Frontal cortex (tissue), 4 donors: Measurements from ENCODE around the gene ZHX3. TPM values are rescaled to one million over a fixed set of nuclear protein-coding genes. Genes with fewer than 3 reads are reported as not detected.
A peak's percentile ranks its signal among the peaks of the same experiment; 100 is the strongest.
"Not testable (repeated sequence)": the region's sequence is repeated elsewhere in the genome, so short reads cannot be mapped to it uniquely, and the experiment has no call there.

ENCODE experiments used
- DNase-seq, 2 donors: peaks; one replicate each; pipeline ENCODE4 v3.0.0; 2012; ENCODE audit warnings: low spot score in 2 of 2
- FAIRE-seq: peaks from 2 replicates; lab custom pipeline; 2012; peaks lifted over from hg19 to GRCh38; lab: Jason Lieb, UNC
- small RNA-seq: library from RNA; depleted of rRNA; stranded (forward); fragments of <200 nt; gene quantifications from one replicate; pipeline ENCODE3, GENCODE V24; 2014
- total RNA-seq: library from RNA; depleted of rRNA; stranded (reverse); fragments of >200 nt; gene quantifications from one replicate; pipeline ENCODE4 v1.2.3, GENCODE V29; 2014
- donor health status: control.
- donor health status: control.
- donor health status: control.

Gene ZHX3
- total RNA-seq, 1 donor from 2014 or later = 14.3 TPM

GRCh38 chr20:41133709-41134361 is 183.7 kb downstream of the ZHX3 start:
- FAIRE-seq (no peak), DNase-seq (peak in 1 of 2 donors; percentile 50)

DNA sequence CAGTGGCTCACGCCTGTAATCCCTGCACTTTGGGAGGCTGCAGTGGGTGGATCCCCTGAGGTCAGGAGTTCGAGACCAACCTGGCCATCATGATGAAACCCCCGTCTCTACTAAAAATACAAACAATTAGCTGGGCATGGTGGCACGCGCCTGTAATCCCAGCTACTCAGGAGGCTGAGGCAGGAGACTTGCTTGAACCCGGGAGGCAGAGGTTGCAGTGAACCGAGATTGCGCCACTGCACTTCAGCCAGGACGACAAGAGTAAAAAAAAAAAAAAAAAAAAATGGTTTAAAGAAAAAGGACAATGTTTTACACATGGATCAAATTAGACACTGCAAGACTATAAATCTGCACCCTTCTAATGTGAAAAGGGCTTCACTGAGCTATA is 185.1 kb downstream of the ZHX3 start:
- not testable (repeated sequence) for DNase-seq, FAIRE-seq

- DNase-seq (no peak), FAIRE-seq (no peak)
These were observed 185.7 kb downstream of the ZHX3 start for GRCh38 chr20:41131594-41132387.

Small RNAs within 50 kb of the gene (small RNA-seq; reads per million reads assigned to genes)
- not detected for gene AL022394.1
- gene MIR6871 = not detected
- not detected for gene RN7SL615P

Other genes starting within 250 kb of the ZHX3 start
- 91.3 TPM for gene PLCG1, start 180.2 kb downstream of the ZHX3 start, total RNA-seq
- 0.41 TPM for gene LPIN3, start 23.1 kb upstream of the ZHX3 start, total RNA-seq
- 1.6 TPM for gene EMILIN3, start 49.1 kb upstream of the ZHX3 start, total RNA-seq